GM04503 (cell line): Measurements from ENCODE around the gene FABP6.
A peak's percentile ranks its signal among the peaks of the same experiment; 100 is the strongest.
"Not testable (repeated sequence)": the region's sequence is repeated elsewhere in the genome, so short reads cannot be mapped to it uniquely, and the experiment has no call there.

Experiments
- DNase-seq: peaks from one replicate; pipeline ENCODE4 v3.0.0-alpha.2; 2012; ENCODE audit warnings: low read depth

The FABP6 gene

DNA sequence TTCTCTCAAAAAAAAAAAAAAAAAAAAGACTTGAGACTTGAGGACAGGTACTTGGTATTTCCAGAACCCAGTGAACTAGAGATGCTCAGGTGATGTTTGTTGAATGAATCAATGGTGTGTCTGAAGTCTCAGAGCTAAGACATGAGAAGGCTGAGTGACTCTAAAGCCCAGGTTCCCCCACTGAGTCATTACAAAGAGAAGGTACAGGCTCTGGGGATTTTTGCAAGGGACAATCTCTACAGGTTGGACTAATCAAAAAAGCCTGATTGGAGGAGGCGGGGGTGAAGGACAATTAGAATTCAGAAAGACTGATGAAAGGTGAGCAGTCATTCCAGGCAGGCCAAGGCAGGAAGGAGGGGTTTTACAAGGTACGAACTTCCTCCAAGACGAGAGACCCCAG lies 8.2 kb upstream of the FABP6 start:
- no peak for DNase-seq

DNA sequence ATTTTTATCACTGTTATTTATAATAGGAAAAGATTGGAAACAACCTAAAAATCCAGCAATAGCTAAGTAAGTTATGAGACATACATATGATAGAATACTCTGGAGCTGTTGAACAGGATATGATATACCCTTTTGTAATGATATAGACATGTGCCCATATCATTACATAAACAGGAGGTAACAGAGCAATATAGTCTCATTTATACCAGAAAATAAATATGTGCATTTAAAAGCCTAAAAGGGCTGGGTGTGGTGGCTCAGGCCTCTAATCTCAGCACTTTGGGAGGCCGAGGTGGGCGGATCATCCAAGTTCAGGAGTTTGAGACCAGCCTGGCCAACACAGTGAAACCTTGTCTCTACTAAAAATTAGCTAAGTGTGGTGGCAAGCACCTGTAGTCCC lies 2.3 kb upstream of the FABP6 start:
- DNase-seq, result no peak

DNA sequence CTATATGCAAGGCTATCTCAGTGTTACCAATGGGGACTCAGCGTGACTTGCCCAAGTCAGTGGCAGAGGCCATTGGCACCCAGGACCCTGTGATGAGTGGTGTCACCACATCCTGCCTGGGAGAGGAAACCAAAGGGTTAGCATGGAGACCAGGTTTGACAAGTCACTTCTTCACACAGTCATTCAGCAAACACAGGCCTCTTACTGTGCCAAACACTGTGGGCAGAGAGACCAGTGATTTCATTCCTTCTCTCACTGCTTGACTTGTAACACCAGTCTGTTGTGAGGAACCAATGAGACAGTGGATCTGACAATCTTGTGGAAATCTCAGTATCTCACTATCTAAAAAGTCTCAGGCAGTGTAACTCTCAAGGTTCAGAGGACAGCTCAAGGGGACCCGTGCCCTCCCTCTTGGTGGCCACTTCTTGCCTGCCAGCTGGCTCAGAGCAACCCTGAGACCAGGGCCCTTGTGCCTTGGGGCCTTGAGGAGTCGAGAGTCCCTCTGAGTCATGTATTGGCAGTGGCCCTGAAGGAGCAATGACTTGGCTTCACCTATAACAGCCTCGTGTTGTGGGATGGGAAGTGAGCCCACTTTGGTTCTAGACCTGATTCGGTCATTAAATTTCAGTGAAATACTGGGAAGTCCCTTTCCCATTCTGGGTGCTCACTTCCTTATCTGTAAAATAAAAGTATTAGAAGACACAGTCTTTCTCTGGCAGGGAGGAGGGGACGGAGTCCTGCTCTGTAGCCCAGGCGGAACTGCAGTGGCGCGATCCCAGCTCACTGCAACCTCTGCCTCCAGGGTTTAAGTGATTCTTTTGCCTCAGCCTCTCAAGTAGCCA lies 1.6 kb downstream of the FABP6 start:
- DNase-seq, result peak; percentile 3

DNA sequence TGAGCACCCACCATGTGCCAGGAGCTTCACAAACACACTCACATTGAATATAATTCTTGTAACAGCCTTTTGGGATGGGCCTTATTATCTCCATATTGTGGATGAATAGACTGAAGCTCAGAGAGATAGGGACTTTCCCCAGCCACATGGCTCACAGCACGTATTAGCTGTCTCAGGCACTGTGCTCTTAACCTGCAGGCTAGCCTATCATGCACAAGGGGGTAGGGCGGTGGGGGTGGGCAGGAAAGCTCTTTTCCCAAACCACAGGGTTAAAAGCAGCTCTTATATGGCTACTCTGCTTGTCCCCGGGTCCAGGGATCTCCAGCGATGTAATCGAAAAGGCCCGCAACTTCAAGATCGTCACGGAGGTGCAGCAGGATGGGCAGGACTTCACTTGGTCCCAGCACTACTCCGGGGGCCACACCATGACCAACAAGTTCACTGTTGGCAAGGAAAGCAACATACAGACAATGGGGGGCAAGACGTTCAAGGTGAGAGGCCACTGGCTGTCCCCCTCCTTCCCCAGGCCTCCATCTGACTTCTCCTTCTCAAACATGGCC lies 2.6 kb downstream of the FABP6 start:
- DNase-seq, result no peak

DNA sequence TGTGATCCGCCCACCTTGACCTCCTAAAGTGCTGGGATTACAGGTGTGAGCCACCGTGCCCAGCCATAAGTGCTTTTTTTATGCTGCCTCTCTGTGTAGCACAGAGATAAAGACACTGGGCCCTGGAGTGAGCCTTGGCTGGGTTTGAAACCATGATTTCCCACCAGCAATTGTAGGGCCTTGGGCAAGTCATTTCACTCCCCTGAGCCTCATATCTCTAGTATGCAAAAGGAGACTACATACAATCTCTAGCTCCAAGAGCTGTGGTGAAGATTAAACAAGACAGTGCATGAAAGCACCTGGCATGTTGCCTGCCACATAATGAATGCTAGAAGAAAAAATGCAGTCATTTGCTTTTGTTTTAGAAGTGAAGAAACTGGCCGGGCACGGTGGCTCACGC lies 3.9 kb downstream of the FABP6 start:
- DNase-seq, result no peak

DNA sequence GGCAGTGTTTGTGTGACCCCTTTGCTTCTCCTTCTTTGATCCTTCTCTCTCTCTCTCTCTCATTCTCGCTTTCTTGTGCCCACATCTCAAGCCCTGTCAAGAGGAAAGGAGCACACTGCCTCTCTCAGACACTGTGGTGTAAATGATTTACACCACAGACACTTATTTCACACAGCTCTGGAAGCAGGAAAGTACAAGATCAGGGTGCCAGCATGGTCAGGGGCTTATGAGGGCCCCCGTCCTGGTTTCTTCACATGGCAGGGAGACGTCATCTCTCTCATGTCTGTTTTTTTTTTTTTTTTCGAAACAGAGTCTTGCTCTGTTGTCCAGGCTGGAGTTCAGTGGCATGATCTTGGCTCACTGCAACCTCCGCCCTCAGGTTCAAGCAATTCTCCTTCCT lies 6.4 kb downstream of the FABP6 start:
- no peak for DNase-seq

DNA sequence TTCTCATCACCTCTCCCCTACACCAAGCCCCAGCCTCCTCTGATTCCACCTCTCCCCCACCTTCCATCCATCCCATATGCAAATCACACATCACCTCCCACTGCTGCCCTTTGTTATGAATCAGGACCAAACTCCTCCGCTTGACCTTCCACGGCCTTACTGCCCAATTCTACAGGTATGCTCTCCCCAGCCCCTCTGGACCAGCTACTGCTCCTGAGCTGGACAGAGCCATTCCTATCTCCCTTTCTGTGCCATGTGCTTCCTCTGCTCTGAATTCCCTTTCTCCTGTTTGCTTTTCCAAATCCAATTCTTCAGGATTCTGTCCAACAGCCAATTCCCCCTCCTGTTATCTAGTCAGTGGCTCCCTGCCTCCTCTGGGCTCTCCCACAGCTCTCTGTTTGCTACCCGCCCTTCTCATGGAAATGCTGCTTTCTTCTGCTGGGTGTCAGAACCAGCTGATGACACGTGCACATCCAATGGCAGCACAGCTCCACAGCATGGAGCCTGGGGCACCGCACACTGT lies 8.3 kb downstream of the FABP6 start:
- no peak for DNase-seq

DNA sequence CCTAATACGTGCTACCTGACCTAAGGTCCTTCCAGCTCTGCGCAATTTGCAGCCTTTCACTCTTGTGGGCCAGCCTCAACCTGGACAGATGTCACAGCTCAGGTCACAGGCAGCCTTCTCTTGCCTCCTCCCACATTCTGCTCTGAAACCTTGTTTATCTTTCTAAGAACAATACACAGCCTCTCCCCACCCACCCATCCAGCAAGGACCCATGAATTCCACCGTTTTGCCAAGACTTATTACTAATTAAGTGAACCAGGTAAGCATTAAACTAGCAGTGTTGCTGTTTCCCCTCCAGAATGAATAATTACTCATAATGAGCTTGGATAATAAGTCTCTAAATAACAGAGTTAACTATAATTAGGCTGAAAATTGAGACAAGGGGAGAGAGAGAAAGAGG lies 11.0 kb downstream of the FABP6 start:
- no peak for DNase-seq

DNA sequence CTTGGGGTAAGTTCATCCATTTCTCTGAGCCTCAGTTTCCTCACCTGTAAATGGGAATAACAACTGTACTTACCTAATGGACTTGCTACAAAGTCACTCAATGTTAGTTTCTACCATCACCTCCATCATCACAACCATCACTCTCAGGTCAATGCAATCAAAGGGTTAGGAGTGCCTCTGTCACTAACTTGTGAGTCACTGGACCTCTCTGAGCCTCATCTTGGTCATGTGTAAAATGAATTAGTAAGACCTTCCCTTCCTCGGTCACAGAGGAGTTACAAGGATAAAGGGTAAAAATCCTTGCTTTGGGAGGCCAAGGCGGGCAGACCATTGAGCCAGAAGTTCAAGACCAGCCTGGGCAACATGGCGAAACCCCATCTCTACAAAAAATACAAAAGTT lies 12.8 kb downstream of the FABP6 start:
- no peak for DNase-seq

DNA sequence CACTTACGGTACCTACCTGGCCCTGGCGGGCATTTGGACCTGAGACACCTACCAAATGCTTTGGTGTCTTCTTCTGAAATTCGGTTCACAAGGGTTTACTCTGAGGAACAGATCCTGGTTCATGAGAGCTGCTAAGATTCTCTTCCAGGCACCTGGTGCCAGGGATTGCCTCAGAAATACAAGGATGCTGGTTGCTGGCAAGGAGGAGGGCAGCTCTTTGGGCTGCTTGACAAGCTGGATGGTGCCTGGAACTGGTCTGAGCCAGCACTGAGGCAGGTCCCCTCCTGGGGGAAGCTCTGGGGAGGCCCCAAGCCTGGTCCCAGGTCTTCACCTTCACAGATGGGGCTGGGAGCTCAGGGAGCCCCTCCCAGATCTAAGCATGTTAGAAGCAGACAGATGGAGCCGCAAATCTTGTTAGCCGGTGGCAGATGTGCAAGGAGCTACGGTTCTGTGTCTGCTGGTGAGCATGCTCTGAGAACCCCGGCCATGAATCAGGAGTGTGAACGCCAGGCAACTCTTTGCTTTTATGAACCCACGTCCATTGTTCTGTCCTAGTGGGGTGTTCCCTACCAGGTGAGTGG lies 16.3 kb downstream of the FABP6 start:
- DNase-seq, result no peak

DNA sequence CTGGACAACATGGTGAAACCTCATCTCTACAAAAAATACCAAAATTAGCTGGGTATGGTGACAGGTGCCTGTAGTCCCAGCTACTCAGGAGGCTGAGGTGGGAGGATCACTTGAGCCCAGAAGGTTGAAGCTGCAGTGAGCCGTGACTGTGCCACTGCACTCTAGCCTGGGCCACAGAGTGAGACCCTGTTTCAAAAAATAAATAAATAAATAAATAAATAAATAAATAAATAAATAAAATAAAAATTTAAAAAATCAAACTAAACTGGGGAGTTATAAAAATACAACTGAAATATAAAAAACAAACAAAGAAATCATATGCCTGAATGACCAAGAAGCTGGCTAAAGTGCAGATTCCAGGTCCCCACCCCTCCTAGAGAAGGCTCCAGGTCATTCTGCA lies 20.3 kb downstream of the FABP6 start:
- not testable (repeated sequence) for DNase-seq

DNA sequence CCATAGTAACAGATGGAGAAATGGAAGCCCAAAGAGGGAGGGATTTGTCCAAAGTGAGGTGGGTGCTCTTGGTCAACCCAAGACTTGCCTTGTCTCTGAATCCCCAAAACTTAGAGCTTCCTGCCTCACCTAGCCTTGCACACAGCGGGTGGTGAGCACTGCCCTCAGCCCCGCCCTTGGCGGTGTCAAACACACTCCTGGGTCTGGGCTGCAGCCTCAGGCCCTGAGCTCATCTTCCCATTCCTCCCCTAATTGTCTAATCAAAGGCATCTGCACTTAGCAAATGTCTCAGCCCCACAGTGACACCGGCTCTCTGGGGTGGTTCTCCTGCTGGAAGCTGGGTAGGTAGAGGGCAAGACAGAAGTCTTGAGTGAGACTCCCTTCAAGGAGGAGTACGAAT lies 20.9 kb downstream of the FABP6 start:
- DNase-seq, result no peak

DNA sequence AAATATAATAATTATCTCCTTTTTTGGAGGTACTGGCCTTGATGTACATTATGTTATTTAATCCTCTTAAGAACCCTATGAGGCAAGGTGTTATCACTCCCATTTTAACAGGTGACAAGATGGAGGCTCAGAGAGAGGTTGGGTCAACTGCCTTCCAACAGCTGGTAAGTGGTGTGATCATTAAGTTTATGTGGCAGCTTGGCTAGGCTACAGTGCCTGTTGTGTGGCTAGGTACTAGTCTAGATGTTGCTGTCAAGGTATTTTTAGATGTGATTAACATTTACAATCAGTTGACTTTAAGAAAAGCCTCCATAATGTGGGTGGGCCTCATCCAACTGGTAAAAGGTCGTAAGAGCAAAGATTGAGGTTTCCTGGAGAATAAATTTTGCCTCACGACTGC lies 21.5 kb downstream of the FABP6 start:
- DNase-seq, result no peak

DNA sequence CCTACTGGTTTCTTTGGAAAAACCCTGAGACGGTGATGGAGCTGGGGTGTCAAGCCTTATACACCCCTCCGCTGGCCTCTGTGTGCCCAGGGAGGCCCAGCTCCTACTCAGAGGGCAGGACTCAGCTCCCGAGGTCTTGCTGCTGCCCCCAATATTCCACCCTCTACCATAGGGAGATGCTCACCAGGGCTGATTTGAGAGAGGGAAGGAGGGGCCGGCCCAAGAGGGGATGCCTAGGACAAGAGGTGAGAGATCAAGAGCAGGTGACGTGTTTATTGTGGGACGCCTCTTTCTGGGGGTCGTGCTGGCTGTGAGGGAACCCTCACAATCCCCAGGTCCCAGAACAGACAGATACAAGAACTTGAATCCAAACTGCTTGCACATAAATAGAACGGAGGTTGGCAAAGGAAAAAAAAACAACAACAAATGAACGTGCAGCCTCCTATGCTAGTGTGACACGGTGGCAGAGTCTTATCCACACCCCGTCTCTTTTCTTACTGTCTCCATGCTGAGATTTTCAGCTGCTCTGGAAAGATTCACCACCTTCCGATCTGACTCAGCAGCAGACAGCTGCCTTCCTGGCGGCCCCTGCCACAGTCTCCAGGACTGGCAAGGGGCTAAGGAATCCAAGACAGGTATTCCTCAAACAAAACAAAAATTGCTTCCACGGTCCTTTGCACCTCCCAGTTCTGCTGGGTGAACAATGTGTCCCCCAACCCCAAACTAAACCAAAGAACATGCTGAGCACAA lies 22.3 kb downstream of the FABP6 start:
- DNase-seq, result no peak

DNA sequence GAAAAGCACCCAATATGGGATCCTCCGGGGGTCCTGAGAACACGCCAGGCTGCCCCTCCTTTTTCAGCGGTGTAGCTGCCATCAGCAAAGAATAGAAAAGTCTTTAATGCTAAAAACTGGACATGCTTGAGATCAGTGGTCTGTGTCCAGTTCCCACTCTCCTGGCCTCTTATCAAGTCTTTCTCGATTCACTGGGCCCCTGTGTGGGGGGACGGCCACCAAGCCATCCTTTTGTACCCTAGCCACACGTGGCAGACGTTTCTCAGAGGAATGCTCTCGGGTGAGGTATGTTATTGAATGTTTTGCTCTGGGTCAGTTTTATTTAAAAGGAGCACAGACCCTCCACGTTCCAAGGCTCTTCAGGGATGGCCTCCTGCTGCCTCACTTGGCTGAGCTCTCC lies 23.6 kb downstream of the FABP6 start:
- DNase-seq, result no peak

DNA sequence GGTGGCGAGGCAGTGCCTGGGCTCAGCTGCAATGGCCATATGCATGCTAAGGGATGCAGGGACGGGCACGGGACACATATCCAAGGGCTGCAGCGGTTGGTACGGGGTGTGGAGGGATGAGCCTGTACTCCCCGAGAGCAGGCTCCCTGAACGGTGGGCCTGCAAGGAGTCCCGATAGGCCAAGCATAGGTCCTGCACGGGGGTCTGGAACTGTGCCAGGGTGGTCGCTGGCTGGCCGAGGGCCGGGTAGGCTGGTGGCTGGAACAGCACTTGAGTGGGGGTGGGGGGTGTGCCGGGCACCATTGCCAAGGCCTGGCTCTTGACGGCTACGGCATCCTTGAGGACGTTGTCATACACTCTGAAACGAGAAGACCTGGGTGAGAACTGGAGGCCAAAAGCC lies 24.1 kb downstream of the FABP6 start:
- DNase-seq, result no peak

DNA sequence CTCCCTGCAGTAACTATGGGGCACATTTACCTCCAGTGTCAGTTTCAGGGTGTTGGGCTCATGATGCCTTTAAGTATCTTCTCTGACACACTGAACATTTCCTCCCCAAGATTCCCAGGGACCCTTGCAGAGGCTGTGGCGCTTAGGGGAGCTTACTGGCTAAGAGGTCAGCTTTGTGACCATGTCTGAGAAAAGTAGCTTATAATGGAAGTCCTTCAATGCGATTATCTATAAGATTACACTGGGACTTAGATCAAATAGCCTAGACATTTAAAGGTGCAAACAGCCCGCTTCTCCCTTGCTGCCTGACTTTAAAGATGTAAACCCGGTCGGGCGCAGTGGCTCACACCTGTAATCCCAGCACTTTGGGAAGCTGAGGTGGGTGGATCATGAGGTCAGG lies 25.4 kb downstream of the FABP6 start:
- DNase-seq, result no peak

DNA sequence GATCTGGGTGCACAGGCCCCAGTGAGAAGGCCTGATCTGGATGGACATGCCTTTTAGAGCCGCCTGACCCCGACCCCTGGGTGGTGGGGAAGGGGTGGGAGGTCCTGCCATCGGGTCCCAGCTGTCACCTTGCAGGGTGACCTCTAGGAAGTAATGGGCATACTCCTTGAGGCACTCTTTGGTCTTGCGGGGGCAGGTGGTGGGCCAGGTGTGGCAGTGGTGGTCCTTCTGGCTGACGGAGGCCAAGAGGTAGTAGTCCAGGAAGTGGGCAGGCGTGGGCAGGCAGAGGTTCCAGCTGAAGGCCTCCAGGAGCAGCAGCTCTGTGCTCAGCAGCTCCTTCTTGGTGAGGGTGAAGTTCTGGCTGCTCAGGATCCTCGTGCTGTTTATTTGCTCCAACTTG lies 30.0 kb downstream of the FABP6 start:
- no peak for DNase-seq

DNA sequence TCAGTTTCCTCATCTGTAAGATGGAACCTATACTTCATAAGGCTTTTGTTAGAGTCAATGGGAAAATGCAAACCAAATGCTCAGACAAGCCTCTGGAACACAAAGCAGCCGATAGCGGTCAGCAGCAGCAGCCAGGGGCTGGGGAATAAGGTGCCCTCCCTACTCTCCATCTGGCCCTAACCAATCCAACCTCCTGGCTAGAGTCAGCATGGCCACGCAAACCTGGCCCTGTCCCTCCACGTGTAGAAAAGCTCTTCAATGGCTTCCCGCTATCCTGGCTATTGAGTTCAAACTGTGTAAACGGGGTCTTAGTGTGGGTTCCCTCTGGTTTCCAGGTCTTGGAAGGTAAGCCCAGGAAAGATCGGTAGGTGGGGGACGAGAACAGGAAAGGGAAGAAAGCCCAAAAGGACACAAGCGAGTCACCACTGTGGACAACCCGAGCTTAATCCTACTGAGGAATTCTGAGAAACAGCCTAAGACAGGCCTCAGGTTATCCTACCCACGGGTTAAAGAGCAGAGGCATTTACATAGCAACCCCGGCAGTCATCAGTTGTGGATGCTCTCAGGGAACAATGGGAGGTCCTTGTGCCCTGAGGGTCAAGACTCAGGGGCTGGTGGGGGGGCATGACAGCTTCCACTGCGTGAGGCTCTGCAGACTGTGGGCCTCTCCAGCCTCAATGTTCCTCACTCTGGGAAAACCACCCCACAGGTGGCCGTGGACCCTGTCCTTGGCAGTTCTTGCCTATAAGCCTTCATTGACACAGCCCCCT lies 30.9 kb downstream of the FABP6 start:
- no peak for DNase-seq

DNA sequence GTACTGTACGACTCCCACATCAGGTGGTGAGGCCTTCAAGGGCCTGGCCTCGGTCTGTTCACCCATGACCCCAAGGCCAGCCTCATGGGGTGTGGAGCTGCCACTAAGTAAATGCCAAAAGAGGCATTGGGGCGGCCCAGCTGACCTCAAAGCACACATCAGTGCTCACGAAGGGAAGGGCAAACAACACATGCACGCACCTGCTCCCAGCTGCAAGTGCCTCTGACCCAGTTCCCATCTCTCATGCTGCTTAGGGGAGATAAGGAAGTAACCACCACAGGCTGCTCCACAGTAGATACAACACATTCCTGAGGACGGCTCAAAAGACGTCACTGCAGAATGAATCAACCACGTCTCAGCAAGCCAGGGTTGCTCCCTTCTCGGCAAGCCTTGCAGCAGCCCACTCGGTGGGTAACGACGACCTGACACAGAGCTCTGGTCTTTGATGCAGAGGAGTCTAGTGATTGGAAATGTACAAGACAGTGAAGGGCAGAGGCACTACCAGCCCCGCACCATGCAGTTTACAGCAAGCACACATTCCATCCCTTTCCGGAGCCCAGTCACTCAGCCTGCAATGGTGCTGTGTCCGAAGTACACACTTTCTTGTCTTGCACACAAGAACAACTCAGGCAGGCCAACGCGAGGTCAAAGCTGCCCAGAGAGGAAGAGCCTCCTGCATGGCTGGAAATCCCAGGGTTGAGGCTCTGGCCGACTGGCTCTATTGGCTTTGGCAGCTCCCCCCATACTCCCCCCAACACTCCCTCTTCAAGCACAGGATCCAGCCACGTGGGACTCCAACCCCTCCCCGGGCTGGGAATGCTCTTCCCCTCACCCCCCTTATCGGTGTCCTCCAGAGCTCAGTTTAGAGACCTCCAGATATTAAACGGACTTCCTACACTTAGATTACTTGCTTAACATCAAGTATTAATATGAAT lies 31.8 kb downstream of the FABP6 start:
- DNase-seq, result no peak
